GM18499 (cell line): ENCODE measurements around the gene IFITM1.
"Not testable (repeated sequence)": the region's sequence is repeated elsewhere in the genome, so short reads cannot be mapped to it uniquely, and the experiment has no call there.

Source experiments
- ATAC-seq: cut with Tn5 transposase; IDR thresholded peaks from one replicate; pipeline ENCODE4 v1.9.1; 2021; ENCODE audit warnings: moderate number of reproducible peaks; ENCODE audit not compliant: insufficient read depth, unreplicated experiment

Gene IFITM1

DNA sequence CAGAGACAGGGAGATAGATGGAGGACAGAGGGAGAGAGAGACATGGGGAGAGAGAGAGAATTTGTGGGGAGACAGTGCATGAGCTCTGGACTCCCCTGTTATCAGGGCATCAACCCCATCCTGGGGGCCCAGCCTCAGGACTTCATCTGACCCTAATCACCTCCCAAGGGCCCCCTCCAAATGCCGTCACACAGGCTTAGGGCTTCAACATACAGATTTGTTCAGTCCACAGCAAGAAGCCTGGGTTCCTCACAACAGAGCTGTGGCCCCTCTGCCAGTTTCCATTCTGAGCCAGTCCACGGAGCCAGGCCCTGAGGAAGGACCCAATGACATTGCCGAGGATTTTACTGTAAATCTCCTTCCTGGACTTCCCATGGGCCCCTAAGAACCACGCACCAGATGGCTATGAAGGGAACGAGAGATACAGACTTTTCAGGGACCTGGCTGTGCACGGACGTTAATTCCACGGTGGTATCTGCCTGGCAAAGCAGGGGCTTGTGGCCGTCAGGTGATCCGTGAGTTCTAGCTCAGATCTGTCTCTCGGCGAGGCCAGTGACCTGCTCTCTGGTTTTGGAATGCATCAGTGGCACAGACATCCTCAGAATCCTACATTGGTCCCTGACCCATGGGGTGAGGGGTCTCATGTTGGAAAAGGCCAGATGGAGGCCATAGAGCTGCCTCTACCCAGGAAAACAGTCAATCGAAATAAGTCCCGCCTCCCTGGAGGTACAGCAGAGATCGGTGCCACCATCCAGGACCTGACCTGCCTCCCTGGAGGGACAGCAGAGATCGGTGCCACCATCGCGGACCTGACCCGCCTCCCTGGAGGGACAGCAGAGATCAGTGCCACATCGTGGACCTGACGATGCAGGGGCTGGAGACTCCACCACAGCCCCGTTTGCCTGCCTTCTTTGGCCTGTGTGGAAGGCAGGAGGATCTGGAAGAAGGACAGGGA lies 46.8 kb downstream of the IFITM1 start:
- ATAC-seq: no peak

DNA sequence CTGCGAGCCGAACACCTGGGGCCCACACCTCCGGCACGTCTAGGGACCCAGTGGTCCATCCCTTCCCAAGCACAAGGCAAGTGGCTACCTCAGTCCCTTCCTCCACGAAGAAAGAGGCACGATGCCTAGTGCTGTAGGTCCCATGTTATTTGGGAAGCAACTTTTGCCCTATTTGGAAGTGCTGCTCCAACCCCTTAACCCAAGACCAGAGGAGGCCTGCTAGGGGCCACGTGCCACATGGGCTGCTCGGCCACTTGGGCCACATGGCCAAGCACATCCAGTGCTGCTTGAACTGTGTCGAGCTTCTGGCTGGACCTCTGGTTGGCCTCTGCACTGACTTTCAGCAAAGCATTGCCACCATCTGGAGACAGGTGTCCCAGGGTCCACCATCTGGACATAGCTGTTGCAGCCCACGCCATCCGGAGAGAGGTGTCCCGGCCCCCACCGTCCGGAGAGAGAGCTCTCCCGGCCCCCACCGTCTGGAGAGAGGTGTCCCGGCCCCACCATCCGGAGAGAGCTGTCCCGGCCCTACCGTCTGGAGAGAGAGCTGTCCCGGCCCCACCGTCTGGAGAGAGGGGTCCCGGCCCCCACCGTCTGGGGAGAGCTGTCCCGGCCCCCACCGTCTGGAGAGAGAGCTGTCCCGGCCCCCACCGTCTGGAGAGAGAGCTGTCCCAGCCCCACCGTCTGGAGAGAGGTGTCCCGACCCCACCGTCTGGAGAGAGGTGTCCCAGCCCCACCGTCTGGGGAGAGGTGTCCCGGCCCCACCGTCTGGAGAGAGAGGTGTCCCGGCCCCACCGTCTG lies 49.0 kb downstream of the IFITM1 start:
- ATAC-seq: no peak

DNA sequence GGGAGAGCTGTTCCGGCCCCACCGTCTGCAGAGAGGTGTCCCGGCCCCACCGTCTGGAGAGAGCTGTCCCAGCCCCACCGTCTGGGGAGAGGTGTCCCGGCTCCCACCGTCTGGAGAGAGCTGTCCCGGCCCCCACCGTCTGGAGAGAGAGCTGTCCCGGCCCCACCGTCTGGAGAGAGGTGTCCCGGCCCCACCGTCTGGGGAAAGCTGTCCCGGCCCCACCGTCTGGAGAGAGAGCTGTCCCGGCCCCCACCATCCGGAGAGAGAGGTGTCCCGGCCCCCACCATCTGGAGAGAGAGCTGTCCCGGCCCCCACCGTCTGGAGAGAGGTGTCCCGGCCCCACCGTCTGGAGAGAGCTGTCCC lies 49.6 kb downstream of the IFITM1 start:
- not testable (repeated sequence) for ATAC-seq

DNA sequence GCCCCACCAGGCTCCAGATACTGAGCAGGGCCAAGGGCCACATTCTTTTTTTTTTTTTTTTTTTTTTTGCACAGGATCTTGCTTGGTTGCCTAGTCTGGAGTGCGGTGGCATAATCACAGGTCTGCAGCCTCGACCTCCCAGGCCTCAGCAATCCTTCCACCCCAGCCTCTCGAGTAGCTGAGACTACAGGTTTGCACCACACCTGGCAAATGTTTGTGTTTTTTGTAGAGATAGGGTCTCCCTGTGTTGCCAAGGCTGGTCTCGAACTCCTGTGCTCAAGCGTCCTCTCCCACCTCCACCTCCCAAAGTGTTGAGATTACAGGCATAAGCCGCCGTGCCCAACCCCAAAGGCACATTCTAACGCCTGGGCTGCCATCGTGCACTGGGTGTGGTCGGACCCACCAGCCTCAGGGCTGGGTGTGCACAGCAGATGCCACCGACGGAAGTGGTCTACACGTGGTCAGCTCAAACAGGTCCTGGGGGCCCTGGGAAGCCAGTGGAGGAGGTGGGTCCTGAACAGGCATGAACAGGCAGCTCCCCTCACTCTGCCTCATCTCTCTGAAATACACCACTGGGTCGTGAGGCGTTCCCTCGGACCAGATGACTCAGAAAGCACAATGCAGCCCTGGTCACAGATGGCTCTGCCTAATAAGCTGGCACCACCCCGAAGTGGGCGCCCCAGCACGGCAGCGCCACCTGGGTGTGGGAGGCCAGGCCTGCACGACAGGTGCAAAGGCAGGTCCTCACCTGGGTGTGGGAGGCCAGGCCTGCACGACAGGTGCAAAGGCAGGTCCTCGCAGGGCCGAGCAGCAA lies 50.3 kb downstream of the IFITM1 start:
- no peak for ATAC-seq
